Hepatocyte (in vitro differentiated cells): ENCODE data around the gene UGT1A4. TPM values are rescaled to one million over a fixed set of nuclear protein-coding genes. Genes with fewer than 3 reads are reported as not detected.

ENCODE experiments used
- DNase-seq: peaks from one replicate; pipeline ENCODE4 v3.0.0-alpha.2; 2016; ENCODE audit warnings: low spot score
- H2AFZ ChIP-seq: fragments of 200-600 bp; sonication (generic); 2 replicates; pipeline ENCODE4 v1.6.0; 2016; ENCODE audit warnings: antibody characterized with exemption, mild to moderate bottlenecking
- H3K27ac ChIP-seq: fragments of 200-600 bp; sonication (generic); 2 replicates; pipeline ENCODE4 v1.5.1; 2016; ENCODE audit warnings: mild to moderate bottlenecking
- H3K27me3 ChIP-seq: fragments of 200-600 bp; sonication (generic); 2 replicates; pipeline ENCODE4 v1.6.1; 2016
- H3K36me3 ChIP-seq: fragments of 200-600 bp; sonication (generic); replicated peaks from 2 replicates; pipeline ENCODE4 v1.5.1; 2016; ENCODE audit warnings: low read depth; ENCODE audit not compliant: insufficient read depth
- H3K4me1 ChIP-seq: fragments of 200-600 bp; sonication (generic); 2 replicates; pipeline ENCODE4 v1.5.1; 2016; ENCODE audit warnings: mild to moderate bottlenecking, moderate library complexity; ENCODE audit not compliant: insufficient read depth
- H3K4me2 ChIP-seq: fragments of 200-600 bp; sonication (generic); 2 replicates; pipeline ENCODE4 v1.6.0; 2016
- H3K4me3 ChIP-seq: fragments of 200-600 bp; sonication (generic); 2 replicates; pipeline ENCODE4 v1.5.1; 2016; ENCODE audit warnings: mild to moderate bottlenecking
- H3K79me2 ChIP-seq: fragments of 200-600 bp; sonication (generic); 2 replicates; pipeline ENCODE4 v1.6.0; 2017; ENCODE audit warnings: mild to moderate bottlenecking
- H3K9me2 ChIP-seq: fragments of 200-600 bp; sonication (generic); replicated peaks from 2 replicates; pipeline ENCODE4 v1.6.0; 2017; ENCODE audit warnings: mild to moderate bottlenecking; ENCODE audit not compliant: insufficient read depth
- H3K9me3 ChIP-seq: fragments of 200-600 bp; sonication (generic); 2 replicates; pipeline ENCODE4 v1.5.1; 2016; ENCODE audit warnings: low read depth, mild to moderate bottlenecking
- H4K20me1 ChIP-seq: fragments of 200-600 bp; sonication (generic); 2 replicates; pipeline ENCODE4 v1.6.0; 2016; ENCODE audit warnings: mild to moderate bottlenecking; ENCODE audit not compliant: insufficient read depth, poor library complexity, severe bottlenecking
- EZH2 ChIP-seq: fragments of 200-600 bp; sonication (generic); IDR thresholded peaks from 2 replicates; pipeline ENCODE4 v1.6.1; 2016; ENCODE audit warnings: antibody characterized with exemption, mild to moderate bottlenecking, borderline replicate concordance
- EZH2phosphoT487 ChIP-seq: fragments of 200-600 bp; sonication (generic); IDR thresholded peaks from one replicate; pipeline ENCODE4 v1.6.1; 2018; ENCODE audit warnings: antibody characterized with exemption, mild to moderate bottlenecking, low read depth, moderate library complexity; ENCODE audit not compliant: unreplicated experiment, severe bottlenecking
- WGBS: methylation state at CpG from one replicate; pipeline ENCODE4 v1.1.6; 2016; ENCODE audit warnings: low lambda C conversion rate; ENCODE audit errors: missing lambda C conversion rate; 5-methylcytosine and 5-hydroxymethylcytosine counted together
- polyA plus RNA-seq: library from polyadenylated mRNA; unstranded; fragments of >200 nt; fragmentation: Nextera tagmentation; extraction: Ambion mirVana; gene quantifications from 2 replicates; pipeline ENCODE4 v1.2.1, GENCODE V29; 2016
- total RNA-seq: library from RNA; depleted of rRNA; stranded (reverse); fragments of >200 nt; gene quantifications from 2 replicates; pipeline ENCODE4 v1.2.3, GENCODE V29; 2014
- TF ChIP-seq, protein P1 (sequence below): fragments of 200-600 bp; sonication (generic); IDR thresholded peaks from 2 replicates; pipeline ENCODE4 v1.5.1; 2016; ENCODE audit warnings: antibody characterized with exemption, mild to moderate bottlenecking; ENCODE audit not compliant: poor library complexity

Gene UGT1A4
- total and polyA plus RNA-seq, 2 experiments from 2014 or later = not detected

DNA sequence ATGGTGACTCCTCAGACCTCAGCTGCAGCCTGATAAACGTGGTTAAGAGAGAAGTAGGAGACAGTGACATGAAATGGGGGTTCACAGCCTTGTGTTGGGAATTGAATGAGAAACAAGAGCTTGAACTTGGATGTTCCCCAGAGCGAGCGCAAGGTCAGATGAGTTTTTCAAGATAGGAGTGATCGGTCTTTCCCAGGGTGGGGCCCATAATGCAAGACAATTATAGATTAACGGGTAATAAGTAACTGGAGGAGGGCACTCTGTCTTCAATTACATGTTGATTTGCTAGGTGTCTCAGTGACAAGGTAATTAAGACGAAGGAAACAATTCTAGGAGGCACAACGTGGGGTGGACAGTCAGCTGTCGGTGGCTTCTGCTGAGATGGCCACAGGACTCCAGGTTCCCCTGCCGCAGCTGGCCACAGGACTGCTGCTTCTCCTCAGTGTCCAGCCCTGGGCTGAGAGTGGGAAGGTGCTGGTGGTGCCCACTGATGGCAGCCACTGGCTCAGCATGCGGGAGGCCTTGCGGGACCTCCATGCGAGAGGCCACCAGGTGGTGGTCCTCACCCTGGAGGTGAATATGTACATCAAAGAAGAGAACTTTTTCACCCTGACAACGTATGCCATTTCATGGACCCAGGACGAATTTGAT is 5.8 kb upstream of the UGT1A4 start, which contains the start of gene UGT1A5:
UGT1A5 (plus strand) TSS at position 297 of the 651 bp plus-strand sequence; CDS start at position 382, 85 bp downstream.
- H3K9me3 ChIP-seq = no peaks in the 10 kb centered on the region
- DNase-seq = no peak
- no peak within 1 kb of the TSS for H2AFZ ChIP-seq
- no peaks in the 10 kb centered on the region for H3K9me2 ChIP-seq
- no peaks in the 10 kb centered on the region for H4K20me1 ChIP-seq
- no peak for TF ChIP-seq EZH2
- TF ChIP-seq, protein P1, sequence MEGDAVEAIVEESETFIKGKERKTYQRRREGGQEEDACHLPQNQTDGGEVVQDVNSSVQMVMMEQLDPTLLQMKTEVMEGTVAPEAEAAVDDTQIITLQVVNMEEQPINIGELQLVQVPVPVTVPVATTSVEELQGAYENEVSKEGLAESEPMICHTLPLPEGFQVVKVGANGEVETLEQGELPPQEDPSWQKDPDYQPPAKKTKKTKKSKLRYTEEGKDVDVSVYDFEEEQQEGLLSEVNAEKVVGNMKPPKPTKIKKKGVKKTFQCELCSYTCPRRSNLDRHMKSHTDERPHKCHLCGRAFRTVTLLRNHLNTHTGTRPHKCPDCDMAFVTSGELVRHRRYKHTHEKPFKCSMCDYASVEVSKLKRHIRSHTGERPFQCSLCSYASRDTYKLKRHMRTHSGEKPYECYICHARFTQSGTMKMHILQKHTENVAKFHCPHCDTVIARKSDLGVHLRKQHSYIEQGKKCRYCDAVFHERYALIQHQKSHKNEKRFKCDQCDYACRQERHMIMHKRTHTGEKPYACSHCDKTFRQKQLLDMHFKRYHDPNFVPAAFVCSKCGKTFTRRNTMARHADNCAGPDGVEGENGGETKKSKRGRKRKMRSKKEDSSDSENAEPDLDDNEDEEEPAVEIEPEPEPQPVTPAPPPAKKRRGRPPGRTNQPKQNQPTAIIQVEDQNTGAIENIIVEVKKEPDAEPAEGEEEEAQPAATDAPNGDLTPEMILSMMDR = no peak
- H3K27ac ChIP-seq = no peak within 1 kb of the TSS
- no peaks in the 10 kb centered on the region for H3K27me3 ChIP-seq
- 83% methylated on average over 14 of the region's 14 CpGs for WGBS
- no peaks in the 10 kb centered on the region for H3K4me1 ChIP-seq
- no peak within 1 kb of the TSS for H3K4me3 ChIP-seq
- H3K4me2 ChIP-seq = no peak within 1 kb of the TSS
- H3K79me2 ChIP-seq = no peaks in the 10 kb centered on the region
- no peaks in the 10 kb centered on the region for H3K36me3 ChIP-seq

DNA sequence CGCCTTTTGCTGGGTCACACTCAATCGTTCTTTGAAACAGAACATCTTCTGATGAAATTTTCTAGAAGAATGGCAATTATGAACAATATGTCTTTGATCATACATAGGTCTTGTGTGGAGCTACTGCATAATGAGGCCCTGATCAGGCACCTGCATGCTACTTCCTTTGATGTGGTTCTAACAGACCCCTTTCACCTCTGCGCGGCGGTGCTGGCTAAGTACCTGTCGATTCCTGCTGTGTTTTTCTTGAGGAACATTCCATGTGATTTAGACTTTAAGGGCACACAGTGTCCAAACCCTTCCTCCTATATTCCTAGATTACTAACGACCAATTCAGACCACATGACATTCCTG is 5.3 kb upstream of the UGT1A4 start:
- Histone ChIP-seq H3K79me2 (no peaks in the 10 kb centered on the region), H3K27ac (no peak overlapping the region), H4K20me1 (no peaks in the 10 kb centered on the region), H2AFZ (no peak overlapping the region), H3K4me3 (no peak overlapping the region), H3K4me1 (no peaks in the 10 kb centered on the region), H3K27me3 (no peaks in the 10 kb centered on the region), H3K9me3 (no peaks in the 10 kb centered on the region), H3K36me3 (no peaks in the 10 kb centered on the region), H3K4me2 (no peak overlapping the region), H3K9me2 (no peaks in the 10 kb centered on the region)
- WGBS = 83% methylated on average over 7 of the region's 7 CpGs
- TF ChIP-seq EZH2 = no peak
- TF ChIP-seq, protein P1 = no peak
- no peak for TF ChIP-seq EZH2phosphoT487
- DNase-seq = no peak

DNA sequence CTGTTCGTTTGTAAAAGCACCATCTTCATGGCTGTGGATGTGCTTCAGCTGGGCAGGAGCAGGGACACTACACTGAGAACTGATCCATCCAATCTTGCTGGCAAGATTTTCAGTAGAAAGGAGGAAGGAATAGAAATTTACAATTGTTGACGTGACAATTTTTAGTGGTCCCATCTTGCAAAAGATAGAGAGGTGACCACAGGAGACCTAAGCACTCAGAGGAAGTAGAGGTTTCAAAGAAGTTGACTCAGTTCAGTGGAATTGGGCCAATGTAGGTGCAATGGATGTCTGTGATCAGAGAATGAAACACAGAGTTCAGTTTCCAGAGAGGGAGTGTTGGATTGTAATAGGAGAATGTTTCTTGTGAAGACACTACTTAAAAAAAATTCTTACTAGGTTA is 4.4 kb upstream of the UGT1A4 start:
- H3K79me2 ChIP-seq = no peaks in the 10 kb centered on the region
- H3K9me2 ChIP-seq = no peaks in the 10 kb centered on the region
- no peaks in the 10 kb centered on the region for H4K20me1 ChIP-seq
- no peak overlapping the region for H3K4me2 ChIP-seq
- WGBS = 88% methylated on average over 2 of the region's 2 CpGs
- H3K9me3 ChIP-seq = no peaks in the 10 kb centered on the region
- no peaks in the 10 kb centered on the region for H3K36me3 ChIP-seq
- no peak overlapping the region for H3K27ac ChIP-seq
- H2AFZ ChIP-seq = no peak overlapping the region
- H3K27me3 ChIP-seq = no peaks in the 10 kb centered on the region
- TF ChIP-seq EZH2 (no peak), EZH2phosphoT487 (no peak)
- TF ChIP-seq, protein P1 = no peak
- DNase-seq = no peak
- no peak overlapping the region for H3K4me3 ChIP-seq
- no peaks in the 10 kb centered on the region for H3K4me1 ChIP-seq
